A549 treated with AZD9567 at 1 μM for 4 hours (cell line): ENCODE data around the gene PCNA. TPM values are rescaled to one million over a fixed set of nuclear protein-coding genes. Genes with fewer than 3 reads are reported as not detected.

Source experiments
- total RNA-seq: library from RNA; stranded (reverse); fragments of 200-300 nt; extraction: Qiagen RNA extraction; gene quantifications from 5 replicates; pipeline ENCODE4 v1.2.3, GENCODE V29; 2022; ENCODE audit not compliant: insufficient read depth

Gene PCNA
- total RNA-seq, result 387 to 449 TPM (median 428 TPM) in 5 replicates

GRCh38 chr20:5119435-5120184 is at the start of gene PCNA:
TSS of gene PCNA (minus strand) at chr20:5119958. CDS start at chr20:5119798, 160 bp downstream.

GRCh38 chr20:5126512-5127203 is 6.9 kb upstream of the PCNA start, which contains the start of gene CDS2:
TSS of gene CDS2 (plus strand) at chr20:5127008. CDS start at chr20:5127093, 85 bp downstream.

Other genes starting within 250 kb of the PCNA start
- 14.2 to 17.3 TPM (median 16.7 TPM) in 5 replicates for gene SLC23A2, start 118.4 kb downstream of the PCNA start, total RNA-seq
- gene TMEM230, start 6.9 kb downstream of the PCNA start, total RNA-seq, result 105 to 114 TPM (median 107 TPM) in 5 replicates
- 51.5 to 64.3 TPM (median 60.1 TPM) in 5 replicates for gene CDS2, start 7.0 kb upstream of the PCNA start, total RNA-seq
- gene PROKR2, start 197.0 kb upstream of the PCNA start, total RNA-seq, result not detected in 5 replicates